Coronary artery (tissue), 2 donors: ENCODE measurements around the gene UBE2D2.
A peak's percentile ranks its signal among the peaks of the same experiment; 100 is the strongest.

Source experiments
- DNase-seq: peaks from one replicate; pipeline ENCODE4 v3.0.0-alpha.2; 2017; ENCODE audit warnings: low spot score
- H3K27ac ChIP-seq, 2 donors: fragments of 200-600 bp; sonication (generic); one replicate each; pipeline ENCODE4 v1.5.1; 2016 to 2019
- H3K4me3 ChIP-seq: fragments of 200-600 bp; sonication (generic); 2 replicates; pipeline ENCODE4 v1.5.1; 2016; ENCODE audit warnings: mild to moderate bottlenecking, moderate library complexity
- TF ChIP-seq, protein P1 (sequence below): fragments of 200-600 bp; sonication (generic); IDR thresholded peaks from one replicate; pipeline ENCODE4 v1.5.1; 2019; ENCODE audit warnings: antibody characterized with exemption

UBE2D2 gene

DNA sequence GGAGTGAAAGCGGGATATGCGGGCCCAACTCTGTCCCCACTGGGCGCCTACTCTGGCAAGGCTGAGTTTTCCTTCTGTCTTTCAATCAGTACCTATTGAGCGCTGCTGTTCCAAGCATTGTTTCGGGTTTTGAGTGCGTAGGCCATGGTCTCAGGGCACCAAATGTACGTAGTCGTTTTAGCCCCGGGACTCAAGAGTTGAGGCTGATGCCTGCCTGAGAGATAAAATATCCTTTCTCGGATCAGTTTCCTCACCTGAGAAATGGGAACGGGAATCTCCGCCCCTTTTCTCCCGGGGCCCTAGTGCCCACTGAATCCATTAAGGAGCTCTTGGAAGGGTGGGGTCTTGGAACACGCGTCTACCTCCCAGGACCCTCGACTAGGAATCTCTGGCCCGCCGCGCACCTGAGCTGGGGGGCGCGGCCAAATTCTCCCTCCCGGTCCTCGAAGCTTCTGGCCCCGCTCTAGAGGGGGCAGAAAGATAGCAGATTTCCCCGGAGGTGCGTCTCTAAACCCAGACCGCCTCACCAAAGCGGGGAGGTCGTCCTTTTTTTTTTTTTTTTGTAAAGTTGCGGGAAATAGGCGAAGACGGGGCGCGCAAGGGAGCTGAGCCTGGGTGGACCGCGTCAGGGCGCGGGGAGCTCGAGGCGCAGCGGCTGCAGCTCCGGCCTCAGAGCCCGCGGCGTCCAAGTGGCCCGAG lies 86.5 kb downstream of the UBE2D2 start:
- peak overlapping the region; percentile 97 for H3K4me3 ChIP-seq
- peak overlapping the region; percentile 81 to 94 for H3K27ac ChIP-seq
- no peak for DNase-seq
- TF ChIP-seq, protein P1, sequence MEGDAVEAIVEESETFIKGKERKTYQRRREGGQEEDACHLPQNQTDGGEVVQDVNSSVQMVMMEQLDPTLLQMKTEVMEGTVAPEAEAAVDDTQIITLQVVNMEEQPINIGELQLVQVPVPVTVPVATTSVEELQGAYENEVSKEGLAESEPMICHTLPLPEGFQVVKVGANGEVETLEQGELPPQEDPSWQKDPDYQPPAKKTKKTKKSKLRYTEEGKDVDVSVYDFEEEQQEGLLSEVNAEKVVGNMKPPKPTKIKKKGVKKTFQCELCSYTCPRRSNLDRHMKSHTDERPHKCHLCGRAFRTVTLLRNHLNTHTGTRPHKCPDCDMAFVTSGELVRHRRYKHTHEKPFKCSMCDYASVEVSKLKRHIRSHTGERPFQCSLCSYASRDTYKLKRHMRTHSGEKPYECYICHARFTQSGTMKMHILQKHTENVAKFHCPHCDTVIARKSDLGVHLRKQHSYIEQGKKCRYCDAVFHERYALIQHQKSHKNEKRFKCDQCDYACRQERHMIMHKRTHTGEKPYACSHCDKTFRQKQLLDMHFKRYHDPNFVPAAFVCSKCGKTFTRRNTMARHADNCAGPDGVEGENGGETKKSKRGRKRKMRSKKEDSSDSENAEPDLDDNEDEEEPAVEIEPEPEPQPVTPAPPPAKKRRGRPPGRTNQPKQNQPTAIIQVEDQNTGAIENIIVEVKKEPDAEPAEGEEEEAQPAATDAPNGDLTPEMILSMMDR: no peak

DNA sequence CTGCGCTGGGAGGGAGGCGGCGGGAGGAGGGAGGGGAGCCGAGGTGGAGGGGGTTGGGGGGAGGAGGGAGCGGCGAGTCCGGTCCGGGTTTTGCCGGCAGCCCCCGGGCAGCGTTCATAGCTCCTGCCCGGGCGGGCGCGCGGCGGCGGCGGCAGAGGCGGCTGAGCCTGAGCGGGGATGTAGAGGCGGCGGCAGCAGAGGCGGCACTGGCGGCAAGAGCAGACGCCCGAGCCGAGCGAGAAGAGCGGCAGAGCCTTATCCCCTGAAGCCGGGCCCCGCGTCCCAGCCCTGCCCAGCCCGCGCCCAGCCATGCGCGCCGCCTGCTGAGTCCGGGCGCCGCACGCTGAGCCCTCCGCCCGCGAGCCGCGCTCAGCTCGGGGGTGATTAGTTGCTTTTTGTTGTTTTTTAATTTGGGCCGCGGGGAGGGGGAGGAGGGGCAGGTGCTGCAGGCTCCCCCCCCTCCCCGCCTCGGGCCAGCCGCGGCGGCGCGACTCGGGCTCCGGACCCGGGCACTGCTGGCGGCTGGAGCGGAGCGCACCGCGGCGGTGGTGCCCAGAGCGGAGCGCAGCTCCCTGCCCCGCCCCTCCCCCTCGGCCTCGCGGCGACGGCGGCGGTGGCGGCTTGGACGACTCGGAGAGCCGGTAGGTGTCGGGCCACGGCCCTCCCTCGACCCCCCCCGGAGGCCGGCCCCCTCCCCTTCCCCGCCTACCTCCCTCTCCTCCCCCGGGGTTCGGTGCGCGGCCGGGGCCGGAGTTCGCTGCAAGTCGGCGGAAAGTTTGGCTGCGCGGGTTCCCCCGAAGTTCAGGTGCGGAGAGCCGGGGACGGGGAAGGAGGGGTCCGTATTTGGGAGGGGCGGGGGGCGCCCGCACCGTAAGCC lies 87.3 kb downstream of the UBE2D2 start, which contains the start of gene CXXC5:
Gene CXXC5 (plus strand): TSS at position 145 of the 877 bp plus-strand sequence. CDS start 32,175 bp downstream, outside the sequence.
- Histone ChIP-seq H3K27ac (peak within 1 kb of the TSS; percentile 81 to 94), H3K4me3 (peak within 1 kb of the TSS; percentile 97)
- TF ChIP-seq, protein P1: no peak
- DNase-seq: peak; percentile 86

DNA sequence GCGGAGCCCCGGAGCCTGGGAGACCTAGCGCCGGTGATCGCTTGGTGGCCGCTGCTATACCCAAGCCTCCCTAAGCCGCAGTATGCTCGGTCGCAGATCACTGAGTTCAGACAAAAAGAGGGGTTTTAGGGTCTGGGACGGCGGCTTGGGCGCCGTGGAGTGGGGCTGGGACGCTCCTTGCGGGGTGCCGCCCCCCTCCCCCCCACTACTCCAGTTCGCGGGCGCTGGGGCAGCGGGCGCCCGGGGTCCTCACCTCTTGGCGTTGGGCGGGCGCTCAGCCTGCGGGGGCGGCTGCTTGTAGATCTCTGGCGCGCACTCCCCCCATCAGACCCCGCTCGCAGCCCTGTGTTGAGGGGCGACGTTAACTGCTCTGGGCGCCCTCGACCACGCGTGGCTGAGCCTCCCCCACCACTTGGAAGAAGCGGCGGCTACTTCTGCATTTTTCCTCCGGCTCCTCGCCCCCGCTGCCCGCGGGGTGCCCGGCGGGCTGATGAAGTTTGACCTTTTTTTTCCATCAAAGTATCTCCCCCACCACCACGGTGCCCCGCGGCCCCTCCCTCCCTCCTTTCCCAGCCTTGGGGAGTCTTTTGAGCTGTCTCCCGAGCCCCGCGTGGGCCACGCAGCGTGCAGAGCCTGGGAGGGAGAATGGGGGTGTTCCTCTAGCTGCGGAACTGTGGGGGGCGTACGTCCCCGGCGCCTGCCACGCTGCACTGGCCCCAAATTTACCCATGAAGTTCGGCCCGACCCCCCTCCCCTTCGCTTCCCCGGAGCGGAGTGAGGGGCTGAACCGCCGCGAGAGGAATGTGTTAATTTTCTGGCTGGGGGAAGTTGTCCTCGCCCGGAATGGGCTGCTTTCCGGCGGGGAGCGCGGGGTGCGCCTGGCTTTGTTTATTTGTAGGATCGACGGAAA lies 88.2 kb downstream of the UBE2D2 start:
- DNase-seq: no peak
- H3K27ac ChIP-seq: peak overlapping the region; percentile 81 to 94
- TF ChIP-seq, protein P1: no peak

DNA sequence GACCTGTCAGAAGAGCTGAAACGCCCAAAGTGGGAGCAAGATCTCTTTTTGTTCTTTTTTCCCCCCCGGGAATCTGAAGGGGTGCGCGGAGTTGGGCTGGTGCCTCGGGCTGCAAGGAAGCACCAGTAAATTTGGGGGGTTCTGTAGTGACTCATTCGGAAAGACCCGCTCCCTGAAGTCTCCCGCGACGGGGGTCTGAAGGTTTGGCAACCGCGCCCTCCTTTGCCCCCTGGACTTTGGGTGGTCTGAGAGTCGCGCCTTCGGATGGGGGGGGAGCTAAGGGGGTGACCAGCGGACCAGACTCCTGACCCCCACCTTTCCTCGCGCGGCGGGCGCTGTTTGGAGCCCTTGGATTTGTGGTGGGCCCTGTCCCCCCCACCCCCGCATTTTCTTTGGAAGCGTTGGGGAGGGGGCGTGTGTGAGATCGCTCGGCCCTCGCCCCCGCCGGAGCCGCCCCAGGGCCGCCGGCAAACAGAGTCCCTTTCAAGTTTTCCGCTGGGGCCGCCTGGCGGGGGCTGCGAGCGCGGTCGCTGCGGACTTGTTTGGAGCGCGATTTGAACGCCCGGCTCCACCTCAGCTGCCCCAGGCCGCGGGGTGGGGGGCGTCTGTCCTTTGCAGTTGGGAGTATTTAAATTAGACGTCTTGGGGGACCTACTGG lies 89.0 kb downstream of the UBE2D2 start:
- TF ChIP-seq, protein P1: no peak
- H3K27ac ChIP-seq: peak overlapping the region; percentile 81 to 94
- peak overlapping the region; percentile 97 for H3K4me3 ChIP-seq
- DNase-seq: no peak

More for the DNA sequence above, 88.2 kb downstream of the UBE2D2 start:
- H3K4me3 ChIP-seq: peak overlapping the region; percentile 97

DNA sequence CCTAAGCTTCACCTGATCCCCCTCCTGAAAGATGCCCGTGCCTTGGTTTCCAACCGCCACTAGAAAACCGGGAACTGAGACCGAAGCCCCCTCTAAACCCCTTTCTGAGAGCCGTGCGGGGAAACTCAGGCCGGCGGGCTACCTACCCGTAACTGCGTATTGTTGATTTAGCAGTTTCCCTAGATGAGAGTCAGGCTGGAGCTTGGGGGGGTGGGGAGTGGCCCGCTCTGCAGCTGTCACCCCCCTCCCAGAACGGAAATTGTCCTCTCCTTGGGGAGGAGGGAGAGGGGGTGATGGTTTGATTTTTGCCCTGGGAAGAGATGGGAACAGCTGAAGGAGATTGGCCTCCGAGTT lies 89.5 kb downstream of the UBE2D2 start:
- TF ChIP-seq, protein P1: no peak
- DNase-seq: no peak

More for the DNA sequence above, 89.5 kb downstream of the UBE2D2 start:
- peak overlapping the region; percentile 81 to 94 for H3K27ac ChIP-seq
- peak overlapping the region; percentile 97 for H3K4me3 ChIP-seq
